HUDEP-2 (cell line): ENCODE data around the gene LIPC.

Experiments used
- DNase-seq, 76 experiments: peaks; one replicate each; lab custom pipeline; 2025; ENCODE audit not compliant: unreplicated experiment in 76 of 76; lab: John Stamatoyannopoulos, UW

LIPC gene

GRCh38 chr15:58530056-58530590 is 98.3 kb downstream of the LIPC start:
- no peak for DNase-seq

GRCh38 chr15:58532126-58532525 is 100.3 kb downstream of the LIPC start:
- no peak for DNase-seq

GRCh38 chr15:58534556-58534955 is 102.8 kb downstream of the LIPC start:
- no peak for DNase-seq

GRCh38 chr15:58535337-58535736 is 103.5 kb downstream of the LIPC start:
- no peak for DNase-seq

GRCh38 chr15:58535894-58536293 is 104.1 kb downstream of the LIPC start:
- DNase-seq: no peak

GRCh38 chr15:58536414-58536813 is 104.6 kb downstream of the LIPC start:
- DNase-seq: no peak

GRCh38 chr15:58537033-58537432 is 105.2 kb downstream of the LIPC start:
- no peak for DNase-seq

GRCh38 chr15:58538225-58538727 is 106.5 kb downstream of the LIPC start:
- no peak for DNase-seq

- no peak for DNase-seq
Measured at GRCh38 chr15:58538901-58539300, 107.1 kb downstream of the LIPC start.

- DNase-seq: no peak
Measured at GRCh38 chr15:58539548-58539947, 107.8 kb downstream of the LIPC start.

GRCh38 chr15:58541410-58542087 is 109.8 kb downstream of the LIPC start:
- no peak for DNase-seq

GRCh38 chr15:58543664-58544335 is 112.0 kb downstream of the LIPC start:
- DNase-seq: no peak

GRCh38 chr15:58544756-58545155 is 113.0 kb downstream of the LIPC start:
- DNase-seq: no peak

- no peak for DNase-seq
Measured at GRCh38 chr15:58545307-58546065, 113.7 kb downstream of the LIPC start.

- no peak for DNase-seq
Measured at GRCh38 chr15:58546066-58546591, 114.3 kb downstream of the LIPC start.

GRCh38 chr15:58546635-58547627 is 115.1 kb downstream of the LIPC start:
- DNase-seq: peak in 70 of 76 experiments; percentile 9 to 86 (median 58)

- DNase-seq: no peak
Measured at GRCh38 chr15:58547628-58548307, 116.0 kb downstream of the LIPC start.

GRCh38 chr15:58548308-58549012 is 116.7 kb downstream of the LIPC start:
- DNase-seq: no peak
